ENCODE measurements around the gene NEK3. TPM values are rescaled to one million over a fixed set of nuclear protein-coding genes. Genes with fewer than 3 reads are reported as not detected.

Gene NEK3
- total RNA-seq, 1 experiment from 2014 or later, result 6.9 TPM

GRCh38 chr13:52155177-52155576 lies 4.2 kb downstream of the NEK3 start:
- Histone ChIP-seq H3K9me2 (replicated peaks; ENCODE audit: low read length) (no peaks in the 10 kb centered on the region), H3K36me3 (ENCODE audit: low read depth, low read length) (no peaks in the 10 kb centered on the region), H2AFZ (ENCODE audit: low read length) (no peak overlapping the region), H3K9me3 (ENCODE audit: low read length) (no peaks in the 10 kb centered on the region), H3F3A (ENCODE audit: low read length, unreplicated experiment) (no peaks in the 10 kb centered on the region), H3K4me1 (ENCODE audit: insufficient read depth, low read length) (no peaks in the 10 kb centered on the region), H3K27ac (ENCODE audit: low read length) (no peak overlapping the region), H3K9ac (ENCODE audit: low read length) (no peak overlapping the region), H3K27me3 (ENCODE audit: low read length) (no peaks in the 10 kb centered on the region), H3K79me2 (ENCODE audit: low read length) (no peaks in the 10 kb centered on the region), H4K20me1 (ENCODE audit: low read length) (no peaks in the 10 kb centered on the region), H3K4me2 (ENCODE audit: low read length) (no peak overlapping the region), H3K4me3 (ENCODE audit: low read length) (no peak overlapping the region)
- TF ChIP-seq EZH2 (IDR thresholded peaks at IDR 0.05; ENCODE audit: low read length, unreplicated experiment) (no peak), EZH2phosphoT487 (IDR thresholded peaks at IDR 0.05; ENCODE audit: borderline replicate concordance, low read length) (no peak), CTCF (conservative IDR thresholded peaks at IDR 0.05; ENCODE audit: low read depth, low read length) (no peak)
- intact Hi-C loops (cut with micrococcal nuclease), result no loop called here
- POLR2A ChIA-PET (ENCODE audit: unreplicated experiment), result no interaction called here
- BruUV-seq (replicated peaks), result no TSS peak
- DNase-seq (no peak), ATAC-seq (no peak)
- CTCF ChIA-PET, result no interaction called here

- no peaks in the 10 kb centered on the region for H3K9me3 ChIP-seq (ENCODE audit: low read length)
- H4K20me1 ChIP-seq (ENCODE audit: low read length), result no peaks in the 10 kb centered on the region
- no peaks in the 10 kb centered on the region for H3K27me3 ChIP-seq (ENCODE audit: low read length)
- DNase-seq (no peak), ATAC-seq (no peak)
- no peak overlapping the region for H3K4me3 ChIP-seq (ENCODE audit: low read length)
- H3K79me2 ChIP-seq (ENCODE audit: low read length), result no peaks in the 10 kb centered on the region
- H3K36me3 ChIP-seq (ENCODE audit: low read depth, low read length), result no peaks in the 10 kb centered on the region
- no peak overlapping the region for H3K9ac ChIP-seq (ENCODE audit: low read length)
- H3F3A ChIP-seq (ENCODE audit: low read length, unreplicated experiment), result no peaks in the 10 kb centered on the region
- no TSS peak for BruUV-seq (replicated peaks)
- H3K27ac ChIP-seq (ENCODE audit: low read length), result no peak overlapping the region
- no peaks in the 10 kb centered on the region for H3K4me1 ChIP-seq (ENCODE audit: insufficient read depth, low read length)
- no peak overlapping the region for H3K4me2 ChIP-seq (ENCODE audit: low read length)
- no peak overlapping the region for H2AFZ ChIP-seq (ENCODE audit: low read length)
- ChIA-PET POLR2A (ENCODE audit: unreplicated experiment) (no interaction called here), CTCF (no interaction called here)
- intact Hi-C loops (cut with micrococcal nuclease), result no loop called here
- TF ChIP-seq EZH2 (IDR thresholded peaks at IDR 0.05; ENCODE audit: low read length, unreplicated experiment) (no peak), EZH2phosphoT487 (IDR thresholded peaks at IDR 0.05; ENCODE audit: borderline replicate concordance, low read length) (no peak), CTCF (conservative IDR thresholded peaks at IDR 0.05; ENCODE audit: low read depth, low read length) (no peak)
- H3K9me2 ChIP-seq (replicated peaks; ENCODE audit: low read length), result no peaks in the 10 kb centered on the region
Observed at GRCh38 chr13:52147225-52147624, 12.2 kb downstream of the NEK3 start.

GRCh38 chr13:52141299-52141698 lies 18.1 kb downstream of the NEK3 start:
- no peak overlapping the region for H3K27ac ChIP-seq (ENCODE audit: low read length)
- ChIA-PET POLR2A (ENCODE audit: unreplicated experiment) (no interaction called here), CTCF (no interaction called here)
- intact Hi-C loops (cut with micrococcal nuclease), result no loop called here
- BruUV-seq (replicated peaks), result no TSS peak
- no peaks in the 10 kb centered on the region for H3K27me3 ChIP-seq (ENCODE audit: low read length)
- H2AFZ ChIP-seq (ENCODE audit: low read length), result no peak overlapping the region
- no peaks in the 10 kb centered on the region for H3K79me2 ChIP-seq (ENCODE audit: low read length)
- H3K4me3 ChIP-seq (ENCODE audit: low read length), result no peak overlapping the region
- no peak for DNase-seq
- H3F3A ChIP-seq (ENCODE audit: low read length, unreplicated experiment), result no peaks in the 10 kb centered on the region
- peak; percentile 50; the same call in 1 of the 2 replicates for ATAC-seq
- H4K20me1 ChIP-seq (ENCODE audit: low read length), result no peaks in the 10 kb centered on the region
- no peak overlapping the region for H3K9ac ChIP-seq (ENCODE audit: low read length)
- H3K9me2 ChIP-seq (replicated peaks; ENCODE audit: low read length), result no peaks in the 10 kb centered on the region
- no peak overlapping the region for H3K4me2 ChIP-seq (ENCODE audit: low read length)
- H3K9me3 ChIP-seq (ENCODE audit: low read length), result no peaks in the 10 kb centered on the region
- H3K4me1 ChIP-seq (ENCODE audit: insufficient read depth, low read length), result no peaks in the 10 kb centered on the region
- no peaks in the 10 kb centered on the region for H3K36me3 ChIP-seq (ENCODE audit: low read depth, low read length)
- no peak for TF ChIP-seq EZH2 (IDR thresholded peaks at IDR 0.05; ENCODE audit: low read length, unreplicated experiment)
- no peak for TF ChIP-seq CTCF (conservative IDR thresholded peaks at IDR 0.05; ENCODE audit: low read depth, low read length)
- TF ChIP-seq EZH2phosphoT487 (IDR thresholded peaks at IDR 0.05; ENCODE audit: borderline replicate concordance, low read length), result no peak
